ENCODE measurements around the gene BTBD8.

DNA sequence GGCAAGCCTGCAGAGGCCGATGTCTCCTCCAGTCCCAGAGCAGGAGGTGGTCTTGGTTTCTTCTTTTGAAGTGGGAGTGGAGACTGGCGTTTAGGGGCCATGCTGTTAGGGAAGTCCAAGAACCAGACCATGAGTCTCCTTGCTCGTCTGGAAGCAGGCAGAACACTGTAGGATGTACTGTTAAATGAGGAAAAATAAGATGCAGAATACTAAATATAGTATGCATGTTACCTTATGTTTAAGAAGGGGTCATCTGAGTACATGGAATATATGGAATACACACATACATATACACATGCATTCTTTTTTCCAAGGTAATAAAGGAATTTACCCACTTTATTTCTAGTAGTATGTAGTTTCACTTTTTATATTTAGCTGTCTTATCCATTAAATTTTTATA lies 4.8 kb upstream of the BTBD8 start, which contains the start of gene SETSIP:
- TF ChIP-seq, protein P1, sequence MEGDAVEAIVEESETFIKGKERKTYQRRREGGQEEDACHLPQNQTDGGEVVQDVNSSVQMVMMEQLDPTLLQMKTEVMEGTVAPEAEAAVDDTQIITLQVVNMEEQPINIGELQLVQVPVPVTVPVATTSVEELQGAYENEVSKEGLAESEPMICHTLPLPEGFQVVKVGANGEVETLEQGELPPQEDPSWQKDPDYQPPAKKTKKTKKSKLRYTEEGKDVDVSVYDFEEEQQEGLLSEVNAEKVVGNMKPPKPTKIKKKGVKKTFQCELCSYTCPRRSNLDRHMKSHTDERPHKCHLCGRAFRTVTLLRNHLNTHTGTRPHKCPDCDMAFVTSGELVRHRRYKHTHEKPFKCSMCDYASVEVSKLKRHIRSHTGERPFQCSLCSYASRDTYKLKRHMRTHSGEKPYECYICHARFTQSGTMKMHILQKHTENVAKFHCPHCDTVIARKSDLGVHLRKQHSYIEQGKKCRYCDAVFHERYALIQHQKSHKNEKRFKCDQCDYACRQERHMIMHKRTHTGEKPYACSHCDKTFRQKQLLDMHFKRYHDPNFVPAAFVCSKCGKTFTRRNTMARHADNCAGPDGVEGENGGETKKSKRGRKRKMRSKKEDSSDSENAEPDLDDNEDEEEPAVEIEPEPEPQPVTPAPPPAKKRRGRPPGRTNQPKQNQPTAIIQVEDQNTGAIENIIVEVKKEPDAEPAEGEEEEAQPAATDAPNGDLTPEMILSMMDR (IDR thresholded peaks at IDR 0.05 in 4 of 5, conservative IDR thresholded peaks at IDR 0.05 in 1 of 5), result no peak
- TF ChIP-seq POLR2A (IDR thresholded peaks at IDR 0.05), result no peak

All from gastrocnemius medialis (tissue), 4 donors.